Measurements from ENCODE around the gene WEE1.

- TF ChIP-seq POLR2AphosphoS5 (IDR thresholded peaks at IDR 0.05; ENCODE audit: low read depth, low read length): no peak
- no peak for TF ChIP-seq TAF1 (IDR thresholded peaks at IDR 0.05; ENCODE audit: borderline replicate concordance, insufficient read depth, low read length)
- TF ChIP-seq REST (IDR thresholded peaks at IDR 0.05; ENCODE audit: insufficient read depth in 1 of 2, low read depth in 2 of 2, low read length in 2 of 2): no peak
- no peak for TF ChIP-seq SIN3A (IDR thresholded peaks at IDR 0.05; ENCODE audit: borderline replicate concordance, insufficient read depth, low read length)
Measured at GRCh38 chr11:9609841-9610240, 36.4 kb downstream of the WEE1 start.
